Measurements from ENCODE around the gene NSD2.
"Not testable (repeated sequence)": the region's sequence is repeated elsewhere in the genome, so short reads cannot be mapped to it uniquely, and the experiment has no call there.

NSD2 gene

DNA sequence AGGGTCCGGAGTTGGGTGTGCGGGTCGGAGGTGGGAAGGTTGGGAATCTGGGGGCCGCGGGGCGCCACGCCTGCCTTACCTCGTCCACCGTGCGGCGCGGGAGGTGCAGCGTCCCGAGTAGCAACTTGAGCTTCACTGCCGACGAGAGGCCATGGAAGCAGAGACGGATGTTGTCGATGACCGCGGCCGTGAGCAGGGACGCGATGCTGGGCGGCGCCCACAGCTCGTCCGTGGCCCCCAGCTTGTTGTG is 137.4 kb downstream of the NSD2 start:
- Histone ChIP-seq H3K9me3 (ENCODE audit: control extremely low read depth in 1 of 5, control insufficient read depth in 4 of 5, insufficient read depth in 2 of 5, low read depth in 1 of 5, low read length in 4 of 5) (no peaks in the 10 kb centered on the region), H3K27me3 (replicated peaks in 2 of 5; ENCODE audit: control insufficient read depth in 4 of 5, insufficient read depth in 5 of 5, low read length in 4 of 5) (peaks cover 0 to 4% (median 0%) of the 10 kb centered on the region in 5 experiments), H3K36me3 (ENCODE audit: control insufficient read depth in 4 of 4, insufficient read depth in 4 of 4, low read length in 3 of 4) (peaks cover under 1 to 9% (median 6%) of the 10 kb centered on the region in 4 experiments), H3K4me1 (ENCODE audit: control extremely low read depth in 1 of 4, control insufficient read depth in 4 of 4, insufficient read depth in 4 of 4, low read length in 3 of 4) (peaks cover 5 to 27% (median 20%) of the 10 kb centered on the region in 4 experiments), H3K4me3 (ENCODE audit: control insufficient read depth in 1 of 7, extremely low read depth in 1 of 7, insufficient read depth in 4 of 7, low read depth in 2 of 7, low read length in 6 of 7) (peak overlapping the region; percentile 66 to 100 (median 94)), H3K27ac (ENCODE audit: insufficient read depth in 1 of 2, low read depth in 1 of 2, low read length in 2 of 2, poor library complexity in 1 of 2, severe bottlenecking in 2 of 2) (peak overlapping the region; percentile 95 to 98)
- CTCF ChIA-PET: no interaction called here
- POLR2A ChIA-PET: no interaction called here
- WGBS (ENCODE audit: insufficient coverage): 1% methylated on average over 26 of the region's 27 CpGs
- no peak for DNase-seq

GRCh38 chr4:2008921-2009650 is 137.9 kb downstream of the NSD2 start, which contains the start of gene NELFA:
Gene NELFA (minus strand): TSS chr4:2008974. CDS start chr4:2008959, 15 bp downstream.
- Histone ChIP-seq H3K4me1 (ENCODE audit: control extremely low read depth in 1 of 4, control insufficient read depth in 4 of 4, insufficient read depth in 4 of 4, low read length in 3 of 4) (peaks cover 5 to 27% (median 20%) of the 10 kb centered on the region in 4 experiments), H3K9me3 (ENCODE audit: control extremely low read depth in 1 of 5, control insufficient read depth in 4 of 5, insufficient read depth in 2 of 5, low read depth in 1 of 5, low read length in 4 of 5) (no peaks in the 10 kb centered on the region), H3K4me3 (ENCODE audit: control insufficient read depth in 1 of 7, extremely low read depth in 1 of 7, insufficient read depth in 4 of 7, low read depth in 2 of 7, low read length in 6 of 7) (peak within 1 kb of the TSS; percentile 66 to 100 (median 94)), H3K36me3 (ENCODE audit: control insufficient read depth in 4 of 4, insufficient read depth in 4 of 4, low read length in 3 of 4) (peaks cover 0 to 9% (median 6%) of the 10 kb centered on the region in 4 experiments), H3K27me3 (replicated peaks in 2 of 5; ENCODE audit: control insufficient read depth in 4 of 5, insufficient read depth in 5 of 5, low read length in 4 of 5) (peaks cover 0 to 4% (median 0%) of the 10 kb centered on the region in 5 experiments), H3K27ac (ENCODE audit: insufficient read depth in 1 of 2, low read depth in 1 of 2, low read length in 2 of 2, poor library complexity in 1 of 2, severe bottlenecking in 2 of 2) (peak within 1 kb of the TSS; percentile 95 to 98)
- peak; percentile 94 to 97 (median 97) for DNase-seq
- CTCF ChIA-PET: no interaction called here
- under 1% methylated on average over 84 of the region's 95 CpGs for WGBS (ENCODE audit: insufficient coverage)
- POLR2A ChIA-PET: interaction anchor here (0.6 kb wide), 1 partner anchor 205 kb away, joined by 4 read pairs; no protein-coding TSS in a partner anchor

GRCh38 chr4:2009651-2010233 is 138.5 kb downstream of the NSD2 start:
- H3K4me1 ChIP-seq (ENCODE audit: control extremely low read depth in 1 of 4, control insufficient read depth in 4 of 4, insufficient read depth in 4 of 4, low read length in 3 of 4): peaks cover 5 to 27% (median 20%) of the 10 kb centered on the region in 4 experiments
- CTCF ChIA-PET: no interaction called here
- 0% methylated on average over 8 of the region's 23 CpGs for WGBS (ENCODE audit: insufficient coverage)
- H3K9me3 ChIP-seq (ENCODE audit: control extremely low read depth in 1 of 5, control insufficient read depth in 4 of 5, insufficient read depth in 2 of 5, low read depth in 1 of 5, low read length in 4 of 5): no peaks in the 10 kb centered on the region
- peaks cover 0 to 4% (median 0%) of the 10 kb centered on the region in 5 experiments for H3K27me3 ChIP-seq (replicated peaks in 2 of 5; ENCODE audit: control insufficient read depth in 4 of 5, insufficient read depth in 5 of 5, low read length in 4 of 5)
- POLR2A ChIA-PET: no interaction called here
- H3K27ac ChIP-seq (ENCODE audit: insufficient read depth in 1 of 2, low read depth in 1 of 2, low read length in 2 of 2, poor library complexity in 1 of 2, severe bottlenecking in 2 of 2): peak overlapping the region; percentile 95 to 98
- DNase-seq: peak; percentile 78 to 83 (median 79)
- peak overlapping the region; percentile 66 to 100 (median 94) for H3K4me3 ChIP-seq (ENCODE audit: control insufficient read depth in 1 of 7, extremely low read depth in 1 of 7, insufficient read depth in 4 of 7, low read depth in 2 of 7, low read length in 6 of 7)
- peaks cover 0 to 9% (median 6%) of the 10 kb centered on the region in 4 experiments for H3K36me3 ChIP-seq (ENCODE audit: control insufficient read depth in 4 of 4, insufficient read depth in 4 of 4, low read length in 3 of 4)

- POLR2A ChIA-PET: no interaction called here
- Histone ChIP-seq H3K4me1 (ENCODE audit: control extremely low read depth in 1 of 4, control insufficient read depth in 4 of 4, insufficient read depth in 4 of 4, low read length in 3 of 4) (peaks cover 5 to 27% (median 19%) of the 10 kb centered on the region in 4 experiments), H3K4me3 (ENCODE audit: control insufficient read depth in 1 of 7, extremely low read depth in 1 of 7, insufficient read depth in 4 of 7, low read depth in 2 of 7, low read length in 6 of 7) (no peak overlapping the region), H3K9me3 (ENCODE audit: control extremely low read depth in 1 of 5, control insufficient read depth in 4 of 5, insufficient read depth in 2 of 5, low read depth in 1 of 5, low read length in 4 of 5) (no peaks in the 10 kb centered on the region), H3K27ac (ENCODE audit: insufficient read depth in 1 of 2, low read depth in 1 of 2, low read length in 2 of 2, poor library complexity in 1 of 2, severe bottlenecking in 2 of 2) (no peak overlapping the region), H3K27me3 (replicated peaks in 2 of 5; ENCODE audit: control insufficient read depth in 4 of 5, insufficient read depth in 5 of 5, low read length in 4 of 5) (peaks cover 0 to 4% (median 0%) of the 10 kb centered on the region in 5 experiments), H3K36me3 (ENCODE audit: control insufficient read depth in 4 of 4, insufficient read depth in 4 of 4, low read length in 3 of 4) (no peaks in the 10 kb centered on the region)
- CTCF ChIA-PET: no interaction called here
- peak in 1 of 3 donors; percentile 8 for DNase-seq
- 100% methylated on average over 1 of the region's 3 CpGs for WGBS (ENCODE audit: insufficient coverage)
Measured at GRCh38 chr4:2011583-2011982, 140.4 kb downstream of the NSD2 start.

DNA sequence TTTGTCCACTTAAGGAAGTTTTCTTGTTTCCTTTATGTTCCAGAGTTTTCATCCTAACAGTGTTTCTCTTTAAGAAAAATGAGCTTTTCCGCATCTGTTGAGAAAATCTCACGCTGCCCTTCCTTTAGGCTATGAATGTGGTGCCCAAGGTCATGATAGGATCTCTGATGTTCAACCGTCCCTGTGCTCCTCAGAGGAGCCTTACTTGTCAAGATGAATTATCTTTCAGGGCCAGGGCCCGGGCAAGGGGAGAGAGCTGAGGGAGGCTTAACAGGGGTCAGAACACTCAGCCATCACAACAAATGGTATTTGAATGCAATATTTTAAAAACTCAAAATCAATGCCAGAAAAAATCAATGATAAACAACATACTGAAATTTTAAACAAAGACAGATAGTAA is 143.8 kb downstream of the NSD2 start:
- CTCF ChIA-PET: no interaction called here

GRCh38 chr4:2021358-2022018 is 150.3 kb downstream of the NSD2 start:
- H3K27ac ChIP-seq (ENCODE audit: insufficient read depth in 1 of 2, low read depth in 1 of 2, low read length in 2 of 2, poor library complexity in 1 of 2, severe bottlenecking in 2 of 2); DNase-seq; H3K36me3 ChIP-seq (ENCODE audit: control insufficient read depth in 4 of 4, insufficient read depth in 4 of 4, low read length in 3 of 4); CTCF ChIA-PET; H3K4me3 ChIP-seq (ENCODE audit: control insufficient read depth in 1 of 7, extremely low read depth in 1 of 7, insufficient read depth in 4 of 7, low read depth in 2 of 7, low read length in 6 of 7); POLR2A ChIA-PET; H3K4me1 ChIP-seq (ENCODE audit: control extremely low read depth in 1 of 4, control insufficient read depth in 4 of 4, insufficient read depth in 4 of 4, low read length in 3 of 4): not testable (repeated sequence)
- 47% methylated on average over 8 of the region's 15 CpGs for WGBS (ENCODE audit: insufficient coverage)
- Histone ChIP-seq H3K9me3 (ENCODE audit: control extremely low read depth in 1 of 5, control insufficient read depth in 4 of 5, insufficient read depth in 2 of 5, low read depth in 1 of 5, low read length in 4 of 5) (peaks cover 0 to 13% (median 7%) of the 10 kb centered on the region in 5 experiments), H3K27me3 (replicated peaks in 2 of 5; ENCODE audit: control insufficient read depth in 4 of 5, insufficient read depth in 5 of 5, low read length in 4 of 5) (peaks cover 2 to 53% (median 11%) of the 10 kb centered on the region in 5 experiments)

More for the DNA sequence above, 143.8 kb downstream of the NSD2 start:
- Histone ChIP-seq H3K36me3 (ENCODE audit: control insufficient read depth in 4 of 4, insufficient read depth in 4 of 4, low read length in 3 of 4) (no peaks in the 10 kb centered on the region), H3K4me3 (ENCODE audit: control insufficient read depth in 1 of 7, extremely low read depth in 1 of 7, insufficient read depth in 4 of 7, low read depth in 2 of 7, low read length in 6 of 7) (no peak overlapping the region), H3K27ac (ENCODE audit: insufficient read depth in 1 of 2, low read depth in 1 of 2, low read length in 2 of 2, poor library complexity in 1 of 2, severe bottlenecking in 2 of 2) (no peak overlapping the region), H3K4me1 (ENCODE audit: control extremely low read depth in 1 of 4, control insufficient read depth in 4 of 4, insufficient read depth in 4 of 4, low read length in 3 of 4) (peaks cover 0 to 5% (median 4%) of the 10 kb centered on the region in 4 experiments), H3K27me3 (replicated peaks in 2 of 5; ENCODE audit: control insufficient read depth in 4 of 5, insufficient read depth in 5 of 5, low read length in 4 of 5) (peaks cover 0 to 18% (median 9%) of the 10 kb centered on the region in 5 experiments), H3K9me3 (ENCODE audit: control extremely low read depth in 1 of 5, control insufficient read depth in 4 of 5, insufficient read depth in 2 of 5, low read depth in 1 of 5, low read length in 4 of 5) (peaks cover 0 to 2% (median 0%) of the 10 kb centered on the region in 5 experiments)
- no peak for DNase-seq
- 83% methylated on average over 1 of the region's 4 CpGs for WGBS (ENCODE audit: insufficient coverage)
- POLR2A ChIA-PET: no interaction called here

- no peak overlapping the region for H3K4me3 ChIP-seq (ENCODE audit: control insufficient read depth in 1 of 7, extremely low read depth in 1 of 7, insufficient read depth in 4 of 7, low read depth in 2 of 7, low read length in 6 of 7)
- ChIA-PET POLR2A (no interaction called here), CTCF (no interaction called here)
- H3K27me3 ChIP-seq (replicated peaks in 2 of 5; ENCODE audit: control insufficient read depth in 4 of 5, insufficient read depth in 5 of 5, low read length in 4 of 5): peaks cover 2 to 44% (median 7%) of the 10 kb centered on the region in 5 experiments
- no peak overlapping the region for H3K27ac ChIP-seq (ENCODE audit: insufficient read depth in 1 of 2, low read depth in 1 of 2, low read length in 2 of 2, poor library complexity in 1 of 2, severe bottlenecking in 2 of 2)
- H3K4me1 ChIP-seq (ENCODE audit: control extremely low read depth in 1 of 4, control insufficient read depth in 4 of 4, insufficient read depth in 4 of 4, low read length in 3 of 4): no peaks in the 10 kb centered on the region
- no peaks in the 10 kb centered on the region for H3K36me3 ChIP-seq (ENCODE audit: control insufficient read depth in 4 of 4, insufficient read depth in 4 of 4, low read length in 3 of 4)
- H3K9me3 ChIP-seq (ENCODE audit: control extremely low read depth in 1 of 5, control insufficient read depth in 4 of 5, insufficient read depth in 2 of 5, low read depth in 1 of 5, low read length in 4 of 5): peaks cover 1 to 11% (median 7%) of the 10 kb centered on the region in 5 experiments
- no peak for DNase-seq
Measured at GRCh38 chr4:2024683-2025082, 153.5 kb downstream of the NSD2 start.
